ENCODE results near the gene CHI3L2. TPM values are rescaled to one million over a fixed set of nuclear protein-coding genes. Genes with fewer than 3 reads are reported as not detected.

The CHI3L2 gene
- total RNA-seq, 1 donor from 2014 or later, result not detected

DNA sequence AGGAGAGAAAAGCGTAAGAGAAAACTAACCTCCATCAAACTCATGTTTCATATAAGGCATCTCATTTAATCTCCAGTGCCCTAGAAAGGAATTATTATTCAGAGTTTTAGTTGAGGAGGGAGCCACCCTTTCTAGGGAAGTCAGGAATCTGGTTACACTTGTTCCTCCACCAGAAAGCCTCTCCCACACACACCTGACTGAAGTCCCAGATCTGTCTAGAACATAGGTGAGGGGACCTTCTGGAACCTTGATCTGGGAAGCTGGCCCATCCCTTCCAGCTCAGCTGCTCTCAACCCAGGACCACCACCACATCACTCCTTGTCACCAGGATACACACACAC lies 25.2 kb upstream of the CHI3L2 start:
- TF ChIP-seq CTCF (conservative IDR thresholded peaks at IDR 0.05; ENCODE audit: low read depth, low read length), result no peak
- H3K4me3 ChIP-seq (ENCODE audit: low read depth, low read length), result no peak overlapping the region
- DNase-seq (ENCODE audit: low read depth), result no peak

GRCh38 chr1:111202707-111203623 lies 24.5 kb upstream of the CHI3L2 start:
- peak overlapping the region; percentile 68 for H3K4me3 ChIP-seq (ENCODE audit: low read depth, low read length)
- TF ChIP-seq CTCF (conservative IDR thresholded peaks at IDR 0.05; ENCODE audit: low read depth, low read length), result no peak
- DNase-seq (ENCODE audit: low read depth), result no peak

DNA sequence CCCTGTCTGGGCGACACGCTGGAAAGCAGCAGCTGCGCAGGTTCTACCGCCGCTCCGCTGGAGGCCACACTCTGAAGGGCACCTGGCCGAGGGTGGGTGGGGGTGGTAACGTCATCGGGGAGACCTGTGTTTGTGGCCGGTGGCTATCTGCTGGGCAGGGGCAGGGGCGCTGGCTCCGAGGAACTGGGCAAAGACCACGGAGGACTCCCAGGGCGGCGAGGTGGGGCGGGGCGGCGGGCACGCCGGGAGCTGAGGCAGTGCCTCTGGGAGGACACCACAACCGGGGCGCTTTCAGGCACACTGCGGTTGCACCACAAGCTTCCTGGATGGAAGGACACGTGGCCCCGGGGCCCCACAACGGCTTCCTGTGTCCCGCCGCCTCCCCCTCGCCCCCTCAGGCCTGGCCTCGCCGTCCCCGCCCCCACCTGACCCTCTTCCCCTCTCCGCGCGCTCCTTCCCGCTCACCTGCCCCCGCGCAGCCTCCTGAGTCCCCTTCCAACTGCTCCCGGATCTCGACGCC lies 23.8 kb upstream of the CHI3L2 start:
- no peak for DNase-seq (ENCODE audit: low read depth)
- TF ChIP-seq CTCF (conservative IDR thresholded peaks at IDR 0.05; ENCODE audit: low read depth, low read length), result no peak
- H3K4me3 ChIP-seq (ENCODE audit: low read depth, low read length), result peak overlapping the region; percentile 68

GRCh38 chr1:111204201-111204982 lies 23.1 kb upstream of the CHI3L2 start:
- no peak for TF ChIP-seq CTCF (conservative IDR thresholded peaks at IDR 0.05; ENCODE audit: low read depth, low read length)
- no peak for DNase-seq (ENCODE audit: low read depth)
- peak overlapping the region; percentile 68 for H3K4me3 ChIP-seq (ENCODE audit: low read depth, low read length)

- no peak for TF ChIP-seq CTCF (conservative IDR thresholded peaks at IDR 0.05; ENCODE audit: low read depth, low read length)
- no peak for DNase-seq (ENCODE audit: low read depth)
- H3K4me3 ChIP-seq (ENCODE audit: low read depth, low read length), result no peak overlapping the region
Observed at GRCh38 chr1:111204983-111205713, 22.4 kb upstream of the CHI3L2 start.

GRCh38 chr1:111205714-111206050 lies 21.8 kb upstream of the CHI3L2 start:
- TF ChIP-seq CTCF (conservative IDR thresholded peaks at IDR 0.05; ENCODE audit: low read depth, low read length), result no peak
- no peak overlapping the region for H3K4me3 ChIP-seq (ENCODE audit: low read depth, low read length)
- no peak for DNase-seq (ENCODE audit: low read depth)

Data from epithelial cell of proximal tubule (primary cell).